ENCODE results near the gene CYP3A5.

GRCh38 chr7:99599836-99600235 is 80.0 kb downstream of the CYP3A5 start:
- TF ChIP-seq CTCF (IDR thresholded peaks at IDR 0.05; ENCODE audit: low read depth, low read length) (no peak), POLR2A (IDR thresholded peaks at IDR 0.05; ENCODE audit: extremely low read depth, insufficient read length) (no peak)
